GM12865 (cell line): Measurements from ENCODE around the gene RPN1.

Experiments used
- DNase-seq: peaks from one replicate; pipeline ENCODE4 v3.0.0; 2010; ENCODE audit warnings: low read depth
- H3K4me3 ChIP-seq: 2 replicates; pipeline ENCODE4 v1.5.1; 2011; ENCODE audit warnings: mild to moderate bottlenecking, low read depth, low read length, control low read depth
- TF ChIP-seq, protein P1 (sequence below): IDR thresholded peaks from 2 replicates; pipeline ENCODE4 v1.5.1; 2011; ENCODE audit warnings: low read length, control low read depth, low read depth, inconsistent platforms; ENCODE audit not compliant: insufficient read depth; ENCODE audit errors: missing control alignments

RPN1 gene

DNA sequence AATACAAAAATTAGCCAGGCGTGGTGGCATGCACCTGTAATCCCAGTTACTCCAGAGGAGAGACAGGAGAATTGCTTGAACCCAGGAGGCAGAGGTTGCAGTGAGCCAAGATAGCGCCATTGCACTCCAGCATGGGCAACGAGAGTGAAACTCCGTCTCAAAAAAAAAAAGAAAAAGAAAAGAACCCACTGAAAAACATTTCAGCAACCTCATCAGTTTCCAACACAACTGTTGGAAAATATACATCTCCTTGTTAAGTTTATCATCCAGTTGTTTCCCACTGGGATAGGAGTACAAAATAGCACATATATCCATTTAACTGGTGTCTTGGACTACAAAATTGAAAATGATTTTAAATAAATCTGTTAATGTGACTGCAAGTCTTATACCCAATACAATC is 2.2 kb downstream of the RPN1 start:
- no peak for DNase-seq
- peak overlapping the region; percentile 85 for H3K4me3 ChIP-seq
- TF ChIP-seq, protein P1, sequence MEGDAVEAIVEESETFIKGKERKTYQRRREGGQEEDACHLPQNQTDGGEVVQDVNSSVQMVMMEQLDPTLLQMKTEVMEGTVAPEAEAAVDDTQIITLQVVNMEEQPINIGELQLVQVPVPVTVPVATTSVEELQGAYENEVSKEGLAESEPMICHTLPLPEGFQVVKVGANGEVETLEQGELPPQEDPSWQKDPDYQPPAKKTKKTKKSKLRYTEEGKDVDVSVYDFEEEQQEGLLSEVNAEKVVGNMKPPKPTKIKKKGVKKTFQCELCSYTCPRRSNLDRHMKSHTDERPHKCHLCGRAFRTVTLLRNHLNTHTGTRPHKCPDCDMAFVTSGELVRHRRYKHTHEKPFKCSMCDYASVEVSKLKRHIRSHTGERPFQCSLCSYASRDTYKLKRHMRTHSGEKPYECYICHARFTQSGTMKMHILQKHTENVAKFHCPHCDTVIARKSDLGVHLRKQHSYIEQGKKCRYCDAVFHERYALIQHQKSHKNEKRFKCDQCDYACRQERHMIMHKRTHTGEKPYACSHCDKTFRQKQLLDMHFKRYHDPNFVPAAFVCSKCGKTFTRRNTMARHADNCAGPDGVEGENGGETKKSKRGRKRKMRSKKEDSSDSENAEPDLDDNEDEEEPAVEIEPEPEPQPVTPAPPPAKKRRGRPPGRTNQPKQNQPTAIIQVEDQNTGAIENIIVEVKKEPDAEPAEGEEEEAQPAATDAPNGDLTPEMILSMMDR = no peak

- no peak for DNase-seq
- no peak overlapping the region for H3K4me3 ChIP-seq
- TF ChIP-seq, protein P1 = no peak
Observed at GRCh38 chr3:128647307-128647706, 3.3 kb downstream of the RPN1 start.

- TF ChIP-seq, protein P1 = no peak
- no peak overlapping the region for H3K4me3 ChIP-seq
- no peak for DNase-seq
Observed at GRCh38 chr3:128634075-128634611, 16.5 kb downstream of the RPN1 start.

GRCh38 chr3:128632301-128632700 is 18.3 kb downstream of the RPN1 start:
- no peak overlapping the region for H3K4me3 ChIP-seq
- TF ChIP-seq, protein P1 = no peak
- DNase-seq = no peak

GRCh38 chr3:128629936-128630335 is 20.7 kb downstream of the RPN1 start:
- DNase-seq = no peak
- TF ChIP-seq, protein P1 = no peak

GRCh38 chr3:128625409-128625945 is 25.1 kb downstream of the RPN1 start:
- H3K4me3 ChIP-seq = no peak overlapping the region
- TF ChIP-seq, protein P1 = no peak
- DNase-seq = no peak

More at GRCh38 chr3:128629936-128630335, 20.7 kb downstream of the RPN1 start:
- H3K4me3 ChIP-seq = no peak overlapping the region

DNA sequence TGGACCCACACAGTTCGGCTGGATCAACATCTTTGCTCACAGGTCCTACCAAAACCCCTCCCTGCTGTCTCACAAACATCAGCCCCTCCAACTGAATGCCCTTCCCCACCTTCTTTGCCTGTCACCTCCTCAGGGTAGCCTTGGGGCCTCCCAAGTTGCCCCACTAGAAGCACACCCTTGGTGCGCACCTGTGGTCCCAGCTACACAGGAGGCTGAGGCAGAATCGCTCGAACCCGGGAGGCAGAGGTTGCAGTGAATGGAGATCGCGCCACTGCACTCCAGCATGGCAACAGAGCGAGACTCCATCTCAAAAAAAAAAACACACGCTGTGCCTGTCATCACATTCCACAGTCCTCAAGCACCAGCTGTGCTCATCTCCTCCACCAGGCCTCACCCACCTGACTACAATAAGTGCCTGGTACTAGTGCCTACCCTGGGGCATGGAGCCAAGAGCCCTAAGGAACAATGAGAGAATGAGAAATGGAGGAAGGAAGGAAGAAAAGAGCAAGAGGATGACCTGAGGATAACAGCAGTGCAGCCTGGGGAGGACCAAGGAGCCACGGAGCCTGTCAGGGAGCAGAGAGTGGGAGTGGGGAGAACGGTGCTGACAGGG is 26.0 kb downstream of the RPN1 start:
- DNase-seq = no peak
- H3K4me3 ChIP-seq = no peak overlapping the region
- TF ChIP-seq, protein P1 = no peak
